GM19372 (cell line): ENCODE measurements around the gene NT5DC3.
"Not testable (repeated sequence)": the region's sequence is repeated elsewhere in the genome, so short reads cannot be mapped to it uniquely, and the experiment has no call there.

Experiments
- ATAC-seq: cut with Tn5 transposase; IDR thresholded peaks from one replicate; pipeline ENCODE4 v1.9.1; 2021; ENCODE audit warnings: mild to moderate bottlenecking, low read depth, moderate library complexity; ENCODE audit not compliant: unreplicated experiment

Gene NT5DC3

DNA sequence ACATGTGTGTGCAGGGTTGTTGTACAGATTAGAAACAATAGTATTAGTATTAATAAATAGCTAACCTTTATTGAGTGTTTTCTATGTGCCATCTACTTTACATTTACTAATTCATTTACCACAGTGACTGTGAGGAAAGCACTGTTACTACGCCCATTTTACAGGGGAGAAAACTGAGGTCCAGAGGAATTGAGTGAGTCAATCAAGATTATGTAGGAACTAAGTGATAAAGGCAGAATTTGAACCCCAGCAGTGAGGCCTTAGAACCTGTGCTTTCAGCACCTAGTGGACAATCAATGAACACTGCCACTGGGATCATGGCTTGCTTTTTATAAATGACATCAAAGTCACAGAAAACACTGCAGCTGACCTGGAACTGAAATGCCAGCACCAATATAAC lies 28.2 kb downstream of the NT5DC3 start:
- no peak for ATAC-seq

DNA sequence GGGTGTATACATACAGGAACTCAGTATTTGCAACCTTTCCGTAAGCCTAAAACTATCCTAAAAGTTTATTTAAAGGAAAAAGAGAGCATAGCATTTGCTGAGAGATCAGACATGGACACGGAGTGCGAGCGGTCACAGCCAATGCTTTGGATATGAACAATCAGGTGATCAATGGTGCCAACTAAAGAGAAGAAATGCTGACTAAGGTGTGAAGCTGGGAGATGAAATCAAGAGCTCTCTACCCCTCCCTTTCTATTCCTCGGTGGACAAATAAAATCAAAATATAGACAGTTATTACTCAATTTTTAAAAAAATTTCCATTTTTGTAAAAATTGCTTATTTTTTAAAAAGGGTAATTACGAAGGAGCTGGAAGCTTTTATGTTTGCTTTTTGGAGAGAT lies 29.2 kb downstream of the NT5DC3 start:
- no peak for ATAC-seq

DNA sequence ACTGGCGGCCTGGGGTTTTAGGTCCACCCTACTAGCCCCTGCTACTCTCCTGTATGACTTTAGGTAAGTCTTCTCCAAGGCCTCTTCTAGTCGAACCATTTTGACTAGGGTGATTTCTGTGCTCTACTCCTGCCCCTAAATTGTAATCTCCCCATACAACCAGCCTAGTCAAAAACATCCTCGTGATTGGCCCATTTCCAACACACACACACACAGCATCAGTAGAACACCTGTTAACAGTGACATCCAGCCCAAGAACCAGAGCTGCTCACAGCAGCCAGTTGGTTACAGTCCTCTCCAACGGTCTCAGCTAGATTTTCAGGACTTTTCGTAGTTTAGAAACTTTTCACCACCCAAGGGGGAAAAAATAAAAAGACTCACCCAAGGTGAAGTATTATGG lies 30.9 kb downstream of the NT5DC3 start:
- ATAC-seq = no peak

DNA sequence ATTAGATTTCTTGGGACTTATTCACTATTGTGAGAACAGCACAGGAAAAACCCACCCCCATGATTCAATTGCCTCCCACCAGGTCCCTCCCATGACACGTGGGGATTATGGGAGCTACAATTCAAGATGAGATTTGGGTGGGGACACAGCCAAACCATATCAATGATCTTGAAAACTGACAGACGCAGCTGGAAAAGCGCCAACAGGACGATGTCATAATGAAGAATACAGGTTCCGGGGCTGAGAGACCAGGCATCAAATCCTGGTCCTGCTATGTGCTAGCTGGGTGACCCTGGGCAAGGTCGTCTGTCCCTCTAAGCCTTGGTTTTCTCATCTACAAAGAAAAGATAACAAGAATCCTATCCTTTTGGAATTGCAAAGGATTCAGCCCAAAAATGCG lies 31.4 kb downstream of the NT5DC3 start:
- not testable (repeated sequence) for ATAC-seq

DNA sequence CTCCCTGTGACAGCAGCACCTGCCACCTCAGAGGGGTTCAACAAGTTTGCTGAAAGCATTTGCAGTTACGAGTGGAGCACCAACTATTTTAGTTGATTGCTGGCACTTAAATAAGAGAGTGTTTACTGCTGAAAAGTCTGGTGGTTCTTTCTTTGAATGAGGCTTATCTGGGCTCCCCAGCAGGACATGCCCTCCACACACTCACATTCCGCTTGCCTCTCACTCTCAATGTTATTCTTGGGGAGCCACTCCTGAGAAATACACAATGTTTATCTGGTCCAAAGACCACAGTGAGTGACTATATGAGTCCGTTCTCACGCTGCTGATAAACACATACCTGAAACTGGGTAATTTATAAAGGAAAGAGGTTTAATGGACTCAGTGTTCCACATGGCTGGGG lies 31.9 kb downstream of the NT5DC3 start:
- no peak for ATAC-seq

DNA sequence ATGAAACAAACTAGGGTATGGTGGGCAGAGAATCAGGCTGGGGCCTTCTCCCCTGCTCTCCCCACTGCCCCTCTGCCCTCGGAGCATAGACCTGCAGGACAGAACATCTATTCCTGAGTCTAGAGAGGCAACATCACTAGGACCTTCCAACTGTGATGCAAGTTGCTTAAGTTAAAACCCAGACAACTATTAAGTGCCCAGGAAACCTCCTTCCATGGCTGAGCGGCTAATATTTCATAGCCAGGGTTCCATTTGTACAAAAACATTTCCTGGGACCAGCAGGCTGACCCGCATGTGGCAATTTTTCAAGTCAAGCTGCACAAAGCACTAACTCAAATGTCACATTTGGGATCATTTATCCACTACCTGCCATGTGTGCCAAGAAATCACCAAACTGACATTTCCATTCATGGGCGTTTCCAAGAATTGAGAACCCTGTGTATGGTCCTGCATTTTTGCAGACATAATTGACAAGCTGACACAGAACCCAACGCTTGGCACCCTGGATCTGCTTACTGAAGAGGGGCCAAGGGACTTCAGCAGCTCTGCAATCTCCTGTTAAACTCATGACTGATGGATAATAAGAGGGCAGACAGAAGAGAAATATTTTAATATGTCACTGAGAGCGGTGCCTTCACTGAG lies 32.7 kb downstream of the NT5DC3 start:
- no peak for ATAC-seq

DNA sequence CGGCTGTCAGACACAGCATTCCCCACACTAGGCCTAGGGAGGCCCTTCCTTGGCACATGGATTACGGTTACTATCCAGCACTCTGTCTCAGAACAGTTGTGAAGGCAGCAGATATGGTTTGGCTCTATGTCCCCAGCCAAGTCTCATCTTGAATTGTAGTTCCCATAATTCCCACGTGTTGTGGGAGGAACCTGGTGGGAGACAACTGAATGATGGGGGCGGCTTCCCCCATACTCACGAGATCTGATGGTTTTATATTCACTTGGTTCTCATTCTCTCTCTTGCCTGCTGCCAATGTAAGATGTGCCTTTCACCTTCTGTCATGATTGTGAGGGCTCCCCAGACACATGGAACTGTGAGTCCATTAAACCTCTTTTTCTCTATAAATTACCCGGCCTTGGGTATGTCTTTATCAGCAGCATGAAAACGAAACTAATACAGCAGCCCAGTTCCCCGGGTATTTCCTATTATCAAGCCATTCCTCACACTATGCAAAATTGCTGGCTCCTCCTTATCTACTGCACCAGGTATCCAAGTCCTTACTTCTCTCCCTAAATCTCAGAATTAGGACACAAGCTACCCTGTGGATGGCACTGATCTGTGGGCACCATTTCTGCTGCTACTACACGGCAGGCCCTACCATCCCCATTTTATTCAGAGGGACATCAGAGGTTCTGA lies 33.3 kb downstream of the NT5DC3 start:
- no peak for ATAC-seq

DNA sequence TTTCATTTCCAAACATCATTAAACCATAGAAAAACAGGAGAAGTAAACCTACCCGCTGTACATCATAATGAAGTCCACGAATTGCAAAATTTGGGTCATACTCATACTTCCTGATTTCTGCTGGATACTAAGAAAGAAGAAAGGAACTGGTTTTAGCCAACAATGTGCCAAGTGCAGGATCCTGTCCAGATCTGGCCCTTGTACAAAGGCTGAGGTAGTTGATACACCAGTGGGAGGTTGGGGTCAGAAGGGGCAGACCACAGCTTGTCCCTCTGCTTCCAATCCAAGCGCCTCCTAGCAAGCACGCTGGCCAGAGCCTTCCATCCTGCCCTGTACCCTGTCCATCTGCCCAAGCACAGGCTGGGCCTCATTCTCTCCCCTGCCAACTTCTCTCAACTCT lies 34.2 kb downstream of the NT5DC3 start:
- ATAC-seq = no peak

DNA sequence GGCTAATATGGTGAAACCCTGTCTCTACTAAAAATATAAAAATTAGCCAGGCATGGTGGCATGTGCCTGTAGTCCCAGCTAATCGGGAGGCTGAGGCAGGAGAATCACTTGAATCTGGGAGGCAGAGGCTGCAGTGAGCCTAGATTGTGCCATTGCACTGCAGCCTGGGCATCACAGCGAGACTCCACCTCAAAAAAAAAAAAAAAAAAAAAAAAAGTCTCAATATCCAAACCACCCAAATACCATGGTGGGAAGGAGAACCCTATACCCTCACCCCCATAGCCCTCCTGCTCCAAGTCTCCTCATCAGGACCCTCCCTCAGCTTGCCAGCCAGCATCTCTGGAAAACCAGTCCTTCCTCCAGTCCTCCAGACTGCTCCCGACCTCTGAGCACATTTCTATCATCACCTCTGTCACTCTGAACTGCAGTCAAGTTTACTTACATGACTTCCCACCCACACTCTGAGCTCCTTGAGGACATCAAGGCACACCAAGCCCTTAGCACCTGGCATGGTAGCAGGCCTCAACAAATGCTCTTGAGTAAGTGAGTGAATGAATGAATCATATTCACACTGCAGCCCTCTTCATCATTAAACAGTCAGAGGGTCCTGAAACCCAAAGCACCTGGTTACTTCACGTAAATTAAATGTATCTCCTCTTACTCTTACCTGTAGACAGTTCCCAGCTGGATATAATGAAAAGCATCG lies 35.2 kb downstream of the NT5DC3 start:
- no peak for ATAC-seq

DNA sequence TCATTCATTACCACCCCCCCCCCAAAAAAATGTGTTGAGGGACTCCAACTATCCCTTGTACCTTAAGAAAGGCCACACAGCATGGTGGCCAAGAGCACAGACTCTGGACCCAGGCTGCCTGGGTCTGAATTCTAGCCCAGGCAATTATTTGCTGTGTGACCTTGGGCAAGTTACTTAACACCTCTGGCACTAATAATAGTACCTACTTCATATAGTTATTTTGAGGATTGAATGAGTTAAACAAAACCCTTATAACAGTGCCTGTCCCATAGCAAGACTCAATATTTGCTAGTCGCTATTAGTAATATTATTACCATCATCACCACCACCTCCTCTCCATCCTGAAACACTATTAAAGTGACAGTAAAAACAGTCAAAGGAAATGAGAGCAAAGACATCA lies 37.2 kb downstream of the NT5DC3 start:
- ATAC-seq = no peak

DNA sequence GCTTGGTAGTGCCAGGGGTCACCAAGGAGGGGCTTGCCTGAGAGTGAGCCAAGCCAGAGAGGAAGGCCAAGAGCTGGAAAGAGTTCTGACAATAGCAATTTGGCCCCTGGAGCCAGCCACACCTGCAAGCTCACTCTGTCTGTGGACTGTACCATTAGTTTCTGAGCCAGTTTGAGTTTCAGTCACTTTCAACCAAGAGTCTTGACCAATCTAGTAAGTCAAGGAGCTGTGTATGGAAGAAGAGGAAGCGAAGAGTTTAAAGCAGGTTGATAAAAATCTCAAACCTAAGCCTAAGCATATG lies 38.5 kb downstream of the NT5DC3 start:
- no peak for ATAC-seq

DNA sequence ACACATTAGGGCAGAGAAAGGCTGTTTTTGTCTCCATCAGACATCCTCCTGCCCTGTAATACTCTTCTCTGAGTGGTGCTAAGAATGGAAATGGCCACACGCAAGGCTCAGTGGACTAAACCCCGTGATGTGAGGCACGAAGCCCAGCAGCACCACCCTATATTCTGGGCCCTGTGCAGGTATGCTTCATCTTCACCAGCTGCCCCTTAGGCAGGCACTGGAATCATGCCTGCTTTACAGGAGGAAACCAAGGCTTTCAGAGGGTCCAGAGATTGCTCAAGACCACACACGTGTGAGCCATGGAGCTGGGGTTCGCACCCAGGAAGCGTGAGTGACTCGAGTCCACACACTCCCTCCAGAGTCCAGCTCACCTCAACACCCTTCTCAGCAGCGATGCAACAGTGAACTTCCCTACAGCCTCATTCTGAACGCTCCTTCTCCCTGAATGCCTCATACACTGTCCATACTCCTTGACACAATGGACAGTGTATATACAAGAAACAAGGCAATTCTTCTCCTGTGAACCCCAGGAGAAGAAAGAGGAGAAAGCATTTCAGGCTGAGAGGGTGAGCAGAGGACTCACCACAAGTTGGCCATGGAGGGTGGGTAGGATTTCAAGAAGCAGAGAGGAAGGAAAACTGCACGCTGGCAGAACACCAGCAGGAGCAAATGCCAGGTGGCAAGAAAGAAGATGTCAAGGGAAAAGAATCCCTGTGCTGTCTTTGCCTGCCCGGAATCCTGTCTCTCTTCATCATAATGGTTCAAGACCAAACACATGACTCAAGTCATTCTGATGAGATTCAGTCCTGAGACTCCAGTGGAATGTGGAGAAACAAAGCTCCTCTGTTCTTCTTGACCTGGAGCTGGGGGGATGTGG lies 39.1 kb downstream of the NT5DC3 start:
- no peak for ATAC-seq

DNA sequence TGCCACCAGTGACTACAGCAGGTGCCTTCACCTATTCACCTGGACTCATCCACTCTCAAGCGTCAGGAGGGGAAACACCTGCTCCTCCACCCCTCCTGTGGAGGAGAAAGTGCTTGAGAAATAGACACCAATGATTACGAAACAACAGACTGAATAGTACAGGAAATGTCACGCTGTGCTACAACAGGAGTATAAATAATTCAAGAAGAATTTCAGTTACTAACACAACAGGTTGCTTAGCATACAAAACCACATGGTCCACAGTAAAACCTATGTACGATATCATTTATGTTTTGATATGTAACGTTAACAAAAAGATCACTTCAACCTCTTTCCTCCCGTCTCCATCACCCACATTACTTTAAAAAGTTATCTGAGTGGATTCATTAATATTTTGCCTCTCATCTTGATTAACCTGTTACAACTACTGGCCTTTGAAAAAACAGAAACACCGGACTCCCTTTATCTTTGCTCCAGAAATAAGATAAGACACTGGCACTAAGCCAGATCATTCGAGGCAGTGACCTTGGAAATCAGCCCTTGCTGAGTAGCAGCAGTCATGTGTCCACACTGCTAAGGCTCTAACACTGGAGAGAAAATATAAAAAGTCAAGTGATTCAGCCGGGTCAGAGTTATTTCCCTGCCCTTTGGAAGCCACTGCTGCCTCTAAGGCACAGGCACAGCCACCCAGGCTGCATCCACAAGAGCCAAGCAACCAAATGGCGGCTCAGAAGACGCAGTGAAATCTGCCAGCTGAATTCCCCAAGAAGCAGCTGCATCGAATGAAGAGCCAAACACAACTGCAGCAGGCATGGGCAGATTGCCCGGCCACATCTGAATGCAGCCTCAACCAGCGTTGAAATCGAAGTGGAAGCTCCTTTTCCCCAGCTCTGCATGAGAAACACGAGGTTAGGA lies 40.9 kb downstream of the NT5DC3 start:
- no peak for ATAC-seq

DNA sequence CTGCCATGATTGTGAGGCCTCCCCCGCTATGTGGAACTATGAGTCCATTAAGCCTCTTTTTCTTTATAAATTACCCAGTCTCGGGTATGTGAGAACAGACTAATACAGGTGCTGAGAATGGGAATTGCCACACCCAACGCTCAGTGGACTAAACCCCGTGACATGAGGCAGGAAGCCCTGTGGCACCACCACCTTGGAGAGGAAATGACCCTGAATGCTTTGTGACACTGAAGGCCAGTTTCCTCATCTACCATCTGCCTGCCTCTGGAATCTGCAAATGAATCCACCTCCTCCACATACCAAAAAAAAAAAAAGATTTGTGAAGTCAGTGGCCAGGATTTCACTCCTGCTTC lies 41.6 kb downstream of the NT5DC3 start:
- ATAC-seq = no peak

DNA sequence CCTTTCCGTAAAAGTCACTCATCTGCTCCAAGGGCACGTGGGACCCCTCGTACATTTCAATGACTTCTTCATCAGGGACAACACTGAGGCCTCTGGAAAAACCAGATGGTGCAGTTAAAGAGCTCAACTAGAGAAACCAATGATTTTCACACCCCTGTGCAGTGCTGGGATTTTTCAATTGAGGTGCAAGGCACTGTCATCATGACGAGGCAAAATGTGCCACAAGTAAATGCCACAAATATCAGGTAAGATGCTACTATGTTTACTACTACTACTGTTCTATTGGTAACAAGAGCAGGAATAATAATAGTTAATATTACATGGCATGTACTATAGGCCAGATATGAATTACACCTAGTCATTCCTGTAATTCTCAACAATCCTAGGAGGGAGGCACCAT lies 42.4 kb downstream of the NT5DC3 start:
- ATAC-seq = no peak

DNA sequence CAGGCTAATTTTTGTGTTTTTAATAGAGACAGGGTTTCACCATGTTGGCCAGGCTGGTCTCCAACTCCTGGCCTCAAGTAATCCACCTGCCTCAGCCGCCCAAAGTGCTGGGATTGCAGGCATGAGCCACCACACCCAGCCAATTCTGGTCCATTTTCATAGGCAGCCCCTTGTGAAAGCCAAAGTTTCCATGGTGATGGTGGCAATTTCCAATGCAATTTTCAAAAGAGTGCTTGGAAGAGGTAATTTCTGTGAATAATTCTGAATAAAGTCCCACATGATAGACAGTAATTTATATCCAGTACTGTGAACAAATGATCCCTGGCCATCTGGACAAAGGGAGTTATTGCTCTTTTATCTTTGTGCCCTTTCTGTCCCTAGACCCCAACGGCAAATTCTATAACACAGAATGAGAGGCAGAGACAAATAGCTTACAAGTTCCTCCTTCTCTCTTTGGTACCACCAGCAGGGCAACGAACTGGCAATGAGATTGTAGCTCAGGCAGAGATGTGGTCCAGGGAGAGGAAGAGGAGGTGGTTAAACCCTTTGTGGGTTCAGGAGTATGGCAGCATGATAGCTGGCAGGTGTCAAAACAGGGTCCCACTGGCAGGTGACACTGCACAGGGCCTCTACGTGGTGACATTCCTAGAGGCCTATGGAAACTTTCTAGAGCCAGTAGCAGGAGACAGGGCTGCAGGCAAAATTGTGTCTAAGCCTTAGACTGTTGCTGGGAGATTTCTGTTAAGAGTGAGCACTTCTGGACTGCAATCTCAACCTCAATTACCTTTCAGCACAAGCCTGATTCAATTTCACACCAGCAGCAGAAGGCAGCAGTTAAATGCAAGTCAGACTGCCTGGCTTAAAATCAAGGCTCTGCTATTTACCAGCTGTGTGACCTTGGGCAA lies 46.5 kb downstream of the NT5DC3 start:
- no peak for ATAC-seq

DNA sequence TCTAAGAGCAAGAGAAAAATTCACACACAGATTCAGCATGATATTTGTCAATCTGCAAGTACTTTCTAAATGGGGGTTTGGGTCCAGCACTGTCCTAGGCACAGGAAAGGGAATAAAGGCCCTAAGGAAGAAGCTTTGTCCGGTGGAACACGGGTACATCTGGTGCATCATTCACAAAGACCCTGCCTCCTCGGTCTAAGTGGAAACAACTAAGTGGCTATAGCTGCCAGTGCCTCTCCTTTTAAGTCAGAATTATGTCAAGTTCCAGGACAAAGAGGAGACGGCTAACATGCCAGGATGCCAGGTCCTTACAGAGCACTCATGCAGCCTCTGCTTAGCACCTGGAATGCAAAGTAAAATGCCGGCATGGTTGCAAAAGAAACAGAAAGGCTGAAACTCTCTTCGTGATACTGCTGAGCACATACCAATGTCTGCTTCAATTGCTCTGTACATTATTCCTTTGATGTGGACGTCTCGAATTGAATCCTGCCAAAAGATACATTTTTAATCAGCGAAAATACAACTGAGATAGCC lies 47.5 kb downstream of the NT5DC3 start:
- no peak for ATAC-seq

DNA sequence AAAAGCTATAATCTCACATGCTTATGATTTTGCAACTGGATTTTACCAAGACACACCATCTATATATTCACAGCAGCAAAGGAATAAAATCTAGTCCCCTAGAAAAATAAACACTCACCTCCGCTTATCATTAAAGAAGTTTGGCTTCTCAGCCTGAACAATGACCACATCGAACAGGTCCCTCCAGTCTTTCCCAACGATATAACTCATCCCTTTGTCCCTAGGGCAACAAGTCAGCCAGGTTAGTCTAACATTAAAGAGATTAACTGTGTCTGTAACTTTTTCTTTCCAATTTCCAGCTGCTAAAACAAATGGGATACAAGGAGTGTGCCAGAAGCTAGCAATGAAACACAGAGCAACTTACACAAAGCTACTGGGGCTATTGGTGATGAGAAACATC lies 48.0 kb downstream of the NT5DC3 start:
- ATAC-seq = no peak

DNA sequence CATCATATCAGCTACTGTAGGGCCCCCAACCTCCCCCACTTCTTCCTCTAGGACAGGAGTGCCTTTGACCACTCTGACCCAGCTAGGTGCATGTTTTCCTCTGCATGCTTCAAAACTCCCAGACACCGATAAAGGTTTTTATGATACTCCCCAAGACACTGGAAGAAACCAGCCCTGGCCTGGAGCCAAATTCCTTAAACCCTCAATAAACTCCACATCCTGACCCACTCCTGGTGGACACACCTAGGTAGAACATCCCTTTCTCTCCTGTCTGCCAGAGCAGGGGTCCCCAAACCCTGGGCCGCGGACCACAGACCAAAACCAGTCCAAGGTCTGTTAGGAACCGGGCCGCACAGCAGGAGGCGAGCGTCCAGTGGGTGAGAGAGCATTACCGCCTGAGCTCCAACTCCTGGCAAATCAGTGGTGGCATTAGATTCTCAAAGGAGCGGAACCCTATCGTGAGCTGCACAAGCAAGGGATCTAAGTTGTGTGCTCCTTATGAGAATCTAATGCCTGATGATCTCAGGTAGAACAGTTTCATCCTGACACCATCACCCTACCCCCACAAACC lies 49.6 kb downstream of the NT5DC3 start:
- ATAC-seq = no peak
